AG09319 (cell line): ENCODE data around the gene TUBGCP2.

ENCODE experiments used
- DNase-seq: peaks from one replicate; pipeline ENCODE4 v3.0.0-alpha.2; 2010; ENCODE audit warnings: low read depth; ENCODE audit errors: extremely low read depth
- TF ChIP-seq, protein P1 (sequence below): IDR thresholded peaks from 2 replicates; pipeline ENCODE4 v1.5.1; 2011; ENCODE audit warnings: low read depth, mild to moderate bottlenecking, inconsistent platforms, low read length, moderate library complexity

Gene TUBGCP2

DNA sequence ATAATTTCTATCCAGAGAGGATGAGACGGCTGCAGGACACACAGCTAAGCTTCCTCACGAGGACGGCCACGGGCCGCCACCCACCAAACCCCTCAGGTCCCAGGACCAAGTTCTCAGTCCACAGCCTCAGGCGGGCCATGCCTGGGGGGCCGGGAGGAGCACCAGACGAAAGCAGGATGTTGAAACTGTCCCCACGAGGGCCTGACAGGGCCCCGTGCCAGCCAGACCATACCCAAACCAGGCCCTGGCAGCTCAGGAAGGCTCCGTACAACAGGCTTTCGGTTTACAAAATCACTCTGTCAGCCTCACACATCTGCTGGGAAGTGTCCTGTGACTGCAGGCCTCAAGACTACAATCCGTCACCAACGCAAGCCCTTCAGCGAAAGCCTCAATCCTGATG is 14.5 kb downstream of the TUBGCP2 start:
- DNase-seq = no peak
- TF ChIP-seq, protein P1, sequence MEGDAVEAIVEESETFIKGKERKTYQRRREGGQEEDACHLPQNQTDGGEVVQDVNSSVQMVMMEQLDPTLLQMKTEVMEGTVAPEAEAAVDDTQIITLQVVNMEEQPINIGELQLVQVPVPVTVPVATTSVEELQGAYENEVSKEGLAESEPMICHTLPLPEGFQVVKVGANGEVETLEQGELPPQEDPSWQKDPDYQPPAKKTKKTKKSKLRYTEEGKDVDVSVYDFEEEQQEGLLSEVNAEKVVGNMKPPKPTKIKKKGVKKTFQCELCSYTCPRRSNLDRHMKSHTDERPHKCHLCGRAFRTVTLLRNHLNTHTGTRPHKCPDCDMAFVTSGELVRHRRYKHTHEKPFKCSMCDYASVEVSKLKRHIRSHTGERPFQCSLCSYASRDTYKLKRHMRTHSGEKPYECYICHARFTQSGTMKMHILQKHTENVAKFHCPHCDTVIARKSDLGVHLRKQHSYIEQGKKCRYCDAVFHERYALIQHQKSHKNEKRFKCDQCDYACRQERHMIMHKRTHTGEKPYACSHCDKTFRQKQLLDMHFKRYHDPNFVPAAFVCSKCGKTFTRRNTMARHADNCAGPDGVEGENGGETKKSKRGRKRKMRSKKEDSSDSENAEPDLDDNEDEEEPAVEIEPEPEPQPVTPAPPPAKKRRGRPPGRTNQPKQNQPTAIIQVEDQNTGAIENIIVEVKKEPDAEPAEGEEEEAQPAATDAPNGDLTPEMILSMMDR = no peak

DNA sequence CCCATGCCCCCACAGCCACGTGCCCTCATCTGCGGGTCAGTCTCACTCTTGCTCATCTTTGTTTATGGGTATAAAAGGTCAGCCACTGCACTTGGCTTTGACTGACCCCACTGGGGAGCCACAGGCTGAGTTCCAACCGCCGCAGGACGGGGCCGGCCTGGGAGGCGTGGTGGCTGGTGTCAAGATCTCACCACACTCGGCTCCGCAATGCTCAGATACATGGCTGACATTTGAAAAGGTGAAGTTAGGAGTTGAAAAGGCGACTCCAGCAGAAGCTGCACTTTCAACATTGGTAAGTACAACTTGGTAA is 14.9 kb downstream of the TUBGCP2 start:
- no peak for DNase-seq
- TF ChIP-seq, protein P1 = no peak

DNA sequence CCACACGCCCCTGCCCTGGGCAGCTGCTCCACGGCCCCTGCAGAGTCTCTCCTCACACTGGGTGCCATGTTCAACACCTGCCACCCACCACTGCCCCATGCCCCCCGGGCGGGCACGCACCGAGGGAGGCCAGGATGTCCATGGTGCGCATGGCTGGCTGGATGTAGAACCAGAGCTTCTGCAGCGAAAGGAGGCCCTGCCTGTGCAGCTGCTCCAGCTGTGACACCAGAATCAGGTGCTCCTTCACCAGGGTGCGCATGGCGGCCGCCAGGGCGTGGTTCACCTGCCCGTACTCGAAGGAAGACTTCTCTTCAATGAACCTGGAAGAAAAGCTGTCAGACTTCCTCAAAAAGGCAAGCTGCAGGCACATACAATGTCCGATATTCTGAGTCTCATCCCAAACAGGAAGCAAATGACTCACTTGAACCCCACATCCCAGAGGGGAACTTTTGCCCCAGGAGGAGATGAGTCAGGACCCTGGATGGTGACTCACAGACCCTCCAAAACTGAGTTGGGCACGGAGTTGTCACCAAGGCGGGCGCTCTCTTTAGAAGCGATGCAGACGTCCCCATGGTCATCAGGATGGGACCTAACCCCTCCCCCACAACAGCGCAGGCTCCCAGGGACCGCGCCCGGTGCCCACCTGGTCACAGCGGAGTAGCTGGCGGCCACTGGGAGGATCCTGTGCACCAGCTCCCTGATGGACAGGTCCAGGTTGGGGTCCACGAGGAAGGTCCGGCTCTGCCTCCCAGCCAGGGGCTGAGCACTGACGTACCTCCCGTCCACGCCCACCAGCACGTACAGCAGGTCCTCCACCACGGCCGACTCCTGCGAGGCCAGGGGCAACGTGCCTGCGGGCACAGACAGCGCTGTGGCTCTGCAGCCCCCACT is 15.5 kb downstream of the TUBGCP2 start:
- TF ChIP-seq, protein P1 = no peak
- no peak for DNase-seq

DNA sequence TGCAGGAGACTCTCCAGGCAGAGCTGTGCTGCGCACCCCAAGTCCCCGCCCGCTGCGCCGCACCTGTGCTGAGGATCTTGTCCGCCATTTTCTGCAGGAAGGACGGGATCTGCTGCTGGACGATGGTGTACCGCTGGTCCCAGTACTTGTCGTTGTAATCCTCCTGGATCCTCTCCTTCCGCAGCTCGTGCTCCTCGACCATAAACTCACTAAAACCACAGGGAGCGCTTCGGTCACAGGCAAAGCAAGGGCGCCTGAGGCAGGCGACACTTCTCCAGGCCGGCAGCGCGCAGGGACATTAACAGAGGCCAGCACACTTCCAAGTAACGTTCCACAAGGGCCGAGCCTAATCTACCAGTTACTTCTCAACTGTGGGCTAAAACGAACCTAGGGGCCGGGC is 18.9 kb downstream of the TUBGCP2 start:
- TF ChIP-seq, protein P1 = no peak

DNA sequence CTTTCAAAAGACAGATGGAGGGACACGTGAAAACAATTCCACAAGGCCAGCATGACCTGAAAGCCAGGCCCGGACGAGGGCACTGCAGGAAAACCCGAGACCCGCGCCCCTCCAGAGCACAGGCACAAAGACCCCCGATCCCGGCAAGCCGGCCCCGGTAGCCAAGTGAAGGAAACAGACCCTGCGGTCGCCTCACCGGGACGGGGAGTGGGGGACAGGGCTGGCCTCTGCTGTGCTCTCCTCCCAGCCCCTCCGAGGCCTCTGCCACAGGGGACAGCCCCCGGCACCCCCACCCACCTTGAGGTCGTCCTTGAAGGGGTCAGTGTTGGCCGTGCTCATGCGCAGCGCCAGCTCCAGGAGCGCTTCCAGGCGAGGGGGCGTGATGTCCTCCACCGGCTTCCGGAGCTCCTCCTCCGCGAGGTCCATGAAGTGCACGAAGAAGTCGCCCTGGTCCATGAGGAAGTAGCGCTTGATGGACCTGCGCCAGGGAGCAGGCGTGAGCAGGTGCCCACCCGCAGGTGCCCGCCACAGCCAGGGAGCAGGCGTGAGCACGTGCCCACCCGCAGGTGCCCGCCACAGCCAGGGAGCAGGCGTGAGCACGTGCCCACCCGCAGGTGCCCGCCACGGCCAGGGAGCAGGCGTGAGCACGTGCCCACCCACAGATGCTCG is 20.7 kb downstream of the TUBGCP2 start:
- TF ChIP-seq, protein P1 = no peak
- DNase-seq = no peak

More for the DNA sequence above, 18.9 kb downstream of the TUBGCP2 start:
- DNase-seq = no peak

DNA sequence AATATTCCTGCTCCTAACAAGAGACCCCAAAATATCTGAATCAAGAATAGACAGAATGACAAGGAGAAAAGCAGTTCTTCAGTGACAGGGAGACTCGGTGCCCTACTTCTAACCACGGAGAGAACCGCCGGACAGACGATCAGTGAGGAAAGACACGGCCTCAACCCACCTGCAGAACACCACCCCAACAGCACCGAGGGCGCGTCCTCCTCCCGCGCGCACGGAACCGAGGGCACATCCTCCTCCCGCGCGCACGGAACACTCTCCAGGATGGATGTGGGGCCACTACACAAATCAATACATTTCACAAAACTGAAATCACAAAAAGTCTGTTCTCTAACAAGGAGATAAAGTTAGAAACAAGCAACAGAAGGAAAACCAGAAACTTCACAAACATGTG is 22.3 kb downstream of the TUBGCP2 start:
- TF ChIP-seq, protein P1 = no peak
- no peak for DNase-seq

DNA sequence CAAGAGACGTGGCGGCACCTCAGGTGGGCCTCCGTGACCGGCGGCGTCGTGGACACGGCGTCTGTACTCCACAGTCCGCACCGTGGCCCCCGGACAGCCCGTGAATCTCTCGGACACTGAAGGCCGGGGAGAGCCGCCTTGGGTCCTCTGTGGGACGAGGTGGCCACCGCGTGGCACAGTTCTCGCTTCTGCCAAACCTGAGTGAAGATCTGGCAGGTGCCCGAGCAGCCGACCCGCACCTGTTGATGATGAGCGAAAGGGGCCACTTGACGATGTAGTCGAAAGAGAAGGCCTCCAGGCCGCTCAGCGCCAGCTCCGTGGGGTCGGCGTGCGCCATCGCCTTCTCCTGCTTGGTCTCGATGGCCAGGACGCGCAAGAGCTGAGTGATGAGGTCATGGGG is 23.5 kb downstream of the TUBGCP2 start:
- no peak for DNase-seq
- TF ChIP-seq, protein P1 = no peak
